HEK293 (cell line): ENCODE data around the gene ACTR3.

Experiments used
- CTCF ChIA-PET: fragments of 350-600 bp; formaldehyde crosslinking; extraction: SDS; loops from one replicate; lab custom pipeline; 2021; ENCODE audit warnings: antibody characterized with exemption; lab: Yijun Ruan, JAX
- POLR2A ChIA-PET: fragments of 300-600 bp; formaldehyde crosslinking; extraction: SDS; loops from one replicate; lab custom pipeline; 2020; ENCODE audit warnings: antibody characterized with exemption, inconsistent platforms; lab: Yijun Ruan, JAX
- H3K27ac ChIP-seq: fragments of 200-500 bp; sonication (Bioruptor generic); 2 replicates; pipeline ENCODE4 v1.5.1; 2014; ENCODE audit warnings: low read depth, low read length, control low read depth, inconsistent platforms; ENCODE audit errors: extremely low read depth
- H3K36me3 ChIP-seq, 2 experiments: fragments of 200-500 bp in 1 of 2; sonication (Bioruptor generic) in 1 of 2; 1 replicate in 1 of 2; 2 replicates in 1 of 2; pipeline ENCODE4 v1.5.1; 2014 to 2017; ENCODE audit warnings: inconsistent platforms in 2 of 2, low read length in 2 of 2; ENCODE audit not compliant: control insufficient read depth in 2 of 2, insufficient read depth in 1 of 2
- H3K4me1 ChIP-seq: fragments of 200-500 bp; sonication (Bioruptor generic); 2 replicates; pipeline ENCODE4 v1.5.1; 2014; ENCODE audit warnings: mild to moderate bottlenecking, low read length, inconsistent platforms; ENCODE audit not compliant: control insufficient read depth, insufficient read depth
- H3K4me3 ChIP-seq: 2 replicates; pipeline ENCODE4 v1.5.1; 2011; ENCODE audit warnings: low read depth, mild to moderate bottlenecking, control low read depth, low read length, moderate library complexity
- H3K9me3 ChIP-seq: fragments of 200-500 bp; sonication (Bioruptor generic); 2 replicates; pipeline ENCODE4 v1.5.1; 2014; ENCODE audit warnings: low read depth, low read length, inconsistent platforms; ENCODE audit not compliant: control insufficient read depth, insufficient read depth
- BCL11A ChIP-seq: fragments of 450-650 bp; formaldehyde crosslinking; IDR thresholded peaks from 2 replicates; pipeline ENCODE4 v1.5.1; 2016; ENCODE audit warnings: low read depth, missing biosample characterization, missing genetic modification characterization
- FEZF1 ChIP-seq: fragments of 450-650 bp; formaldehyde crosslinking; IDR thresholded peaks from 2 replicates; pipeline ENCODE4 v1.5.1; 2016; ENCODE audit warnings: missing biosample characterization, missing genetic modification characterization
- KLF16 ChIP-seq: fragments of 450-650 bp; formaldehyde crosslinking; IDR thresholded peaks from 2 replicates; pipeline ENCODE4 v1.5.1; 2017; ENCODE audit warnings: missing biosample characterization, missing genetic modification characterization
- OSR2 ChIP-seq: fragments of 450-650 bp; formaldehyde crosslinking; IDR thresholded peaks from 2 replicates; pipeline ENCODE4 v1.5.1; 2016; ENCODE audit warnings: missing biosample characterization, missing genetic modification characterization
- OVOL3 ChIP-seq: fragments of 450-650 bp; formaldehyde crosslinking; IDR thresholded peaks from 2 replicates; pipeline ENCODE4 v1.5.1; 2016; ENCODE audit warnings: missing biosample characterization, missing genetic modification characterization
- RBAK ChIP-seq: fragments of 450-650 bp; formaldehyde crosslinking; IDR thresholded peaks from 2 replicates; pipeline ENCODE4 v1.5.1; 2016; ENCODE audit warnings: missing biosample characterization, missing genetic modification characterization
- SP2 ChIP-seq: fragments of 450-650 bp; formaldehyde crosslinking; IDR thresholded peaks from 2 replicates; pipeline ENCODE4 v1.5.1; 2016; ENCODE audit warnings: missing biosample characterization, missing genetic modification characterization
- ZBTB20 ChIP-seq: fragments of 450-650 bp; formaldehyde crosslinking; IDR thresholded peaks from 2 replicates; pipeline ENCODE4 v1.5.1; 2016; ENCODE audit warnings: missing biosample characterization, missing genetic modification characterization
- ZBTB26 ChIP-seq: fragments of 450-650 bp; formaldehyde crosslinking; optimal IDR thresholded peaks from 2 replicates; pipeline ENCODE3; 2016; ENCODE audit warnings: missing biosample characterization, mild to moderate bottlenecking, missing genetic modification characterization
- ZBTB49 ChIP-seq: fragments of 450-650 bp; formaldehyde crosslinking; IDR thresholded peaks from 2 replicates; pipeline ENCODE4 v1.5.1; 2016; ENCODE audit warnings: missing biosample characterization, missing genetic modification characterization, low read depth
- ZFP37 ChIP-seq: fragments of 450-650 bp; formaldehyde crosslinking; IDR thresholded peaks from 2 replicates; pipeline ENCODE4 v1.5.1; 2016; ENCODE audit warnings: missing biosample characterization, missing genetic modification characterization
- ZIC2 ChIP-seq: fragments of 450-650 bp; formaldehyde crosslinking; IDR thresholded peaks from 2 replicates; pipeline ENCODE4 v1.5.1; 2016; ENCODE audit warnings: missing biosample characterization, missing genetic modification characterization
- ZNF2 ChIP-seq: fragments of 450-650 bp; formaldehyde crosslinking; IDR thresholded peaks from 2 replicates; pipeline ENCODE4 v1.5.1; 2016; ENCODE audit warnings: missing biosample characterization, missing genetic modification characterization
- ZNF24 ChIP-seq: fragments of 450-650 bp; formaldehyde crosslinking; IDR thresholded peaks from 2 replicates; pipeline ENCODE4 v1.5.1; 2016; ENCODE audit warnings: missing biosample characterization, missing genetic modification characterization
- ZNF473 ChIP-seq: fragments of 450-650 bp; formaldehyde crosslinking; IDR thresholded peaks from 2 replicates; pipeline ENCODE4 v1.5.1; 2017; ENCODE audit warnings: missing biosample characterization, missing genetic modification characterization
- ZNF639 ChIP-seq: fragments of 450-650 bp; formaldehyde crosslinking; IDR thresholded peaks from 2 replicates; pipeline ENCODE4 v1.5.1; 2016; ENCODE audit warnings: missing biosample characterization, missing genetic modification characterization
- ZNF791 ChIP-seq: fragments of 450-650 bp; formaldehyde crosslinking; IDR thresholded peaks from 2 replicates; pipeline ENCODE4 v1.5.1; 2016; ENCODE audit warnings: missing biosample characterization, missing genetic modification characterization
- ZSCAN16 ChIP-seq: fragments of 450-650 bp; formaldehyde crosslinking; IDR thresholded peaks from 2 replicates; pipeline ENCODE4 v1.5.1; 2016; ENCODE audit warnings: missing biosample characterization, missing genetic modification characterization

Gene ACTR3

GRCh38 chr2:114006460-114006859 lies 116.6 kb downstream of the ACTR3 start:
- ChIA-PET CTCF (no interaction called here), POLR2A (no interaction called here)
- Histone ChIP-seq H3K9me3 (no peaks in the 10 kb centered on the region), H3K36me3 (no peaks in the 10 kb centered on the region), H3K27ac (no peak overlapping the region), H3K4me1 (no peaks in the 10 kb centered on the region), H3K4me3 (no peak overlapping the region)
- no peak for TF ChIP-seq OVOL3 (tag by site-specific recombination)
- TF ChIP-seq ZNF24 = no peak
- TF ChIP-seq ZNF791 (tag by site-specific recombination) = no peak
- TF ChIP-seq ZNF473 (tag by site-specific recombination) = no peak
- TF ChIP-seq ZSCAN16 = no peak
- no peak for TF ChIP-seq ZNF639 (tag by site-specific recombination)
- no peak for TF ChIP-seq RBAK
- no peak for TF ChIP-seq OSR2 (tag by site-specific recombination)
- TF ChIP-seq ZBTB20 (tag by site-specific recombination) = no peak
- TF ChIP-seq ZBTB49 (tag by site-specific recombination) = no peak
- TF ChIP-seq FEZF1 (tag by site-specific recombination) = no peak

DNA sequence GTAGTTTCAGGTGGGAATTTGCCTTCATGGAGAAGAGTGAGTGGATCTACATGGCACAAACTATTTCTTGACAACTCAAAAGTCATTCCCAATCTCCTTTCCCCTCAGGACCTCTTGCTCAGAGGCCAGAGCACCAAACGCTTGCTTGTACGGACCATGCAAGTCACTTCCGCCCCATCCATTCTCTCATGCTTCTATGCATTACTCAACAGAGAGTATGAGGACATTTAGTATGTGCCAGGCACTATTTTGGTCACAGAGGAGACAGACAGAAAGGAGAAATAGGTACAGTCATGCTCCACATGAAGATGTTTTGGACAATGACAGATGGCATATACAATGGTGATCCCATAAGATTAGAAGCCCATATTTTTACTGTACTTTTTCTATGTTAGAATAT lies 117.5 kb downstream of the ACTR3 start:
- Histone ChIP-seq H3K36me3 (no peaks in the 10 kb centered on the region), H3K9me3 (no peaks in the 10 kb centered on the region), H3K27ac (no peak overlapping the region), H3K4me1 (no peaks in the 10 kb centered on the region), H3K4me3 (no peak overlapping the region)
- POLR2A ChIA-PET = no interaction called here
- CTCF ChIA-PET = no interaction called here
- TF ChIP-seq ZBTB26 = no peak

GRCh38 chr2:114008720-114009119 lies 118.8 kb downstream of the ACTR3 start:
- TF ChIP-seq BCL11A (tag by site-specific recombination) (no peak), ZNF2 (tag by site-specific recombination) (no peak), SP2 (tag by site-specific recombination) (no peak), ZIC2 (no peak), KLF16 (tag by site-specific recombination) (no peak), ZFP37 (tag by site-specific recombination) (no peak)
- TF ChIP-seq, all 188 proteins: peak for 0
- Histone ChIP-seq H3K9me3 (no peaks in the 10 kb centered on the region), H3K27ac (no peak overlapping the region), H3K36me3 (no peaks in the 10 kb centered on the region), H3K4me3 (no peak overlapping the region), H3K4me1 (no peaks in the 10 kb centered on the region)
- ChIA-PET POLR2A (no interaction called here), CTCF (no interaction called here)
